Renal cortical epithelial cell (primary cell): ENCODE results near the gene IFRD2. TPM values are rescaled to one million over a fixed set of nuclear protein-coding genes. Genes with fewer than 3 reads are reported as not detected.
"Not testable (repeated sequence)": the region's sequence is repeated elsewhere in the genome, so short reads cannot be mapped to it uniquely, and the experiment has no call there.

Experiments used
- DNase-seq: peaks from one replicate; pipeline ENCODE4 v3.0.0-alpha.2; 2011; ENCODE audit warnings: low read depth
- total RNA-seq: library from RNA; depleted of rRNA; stranded (reverse); fragments of >200 nt; gene quantifications from 2 replicates; pipeline ENCODE4 v1.2.3, GENCODE V29; 2014

The IFRD2 gene
- total RNA-seq, 1 donor from 2014 or later = 28.8 TPM

DNA sequence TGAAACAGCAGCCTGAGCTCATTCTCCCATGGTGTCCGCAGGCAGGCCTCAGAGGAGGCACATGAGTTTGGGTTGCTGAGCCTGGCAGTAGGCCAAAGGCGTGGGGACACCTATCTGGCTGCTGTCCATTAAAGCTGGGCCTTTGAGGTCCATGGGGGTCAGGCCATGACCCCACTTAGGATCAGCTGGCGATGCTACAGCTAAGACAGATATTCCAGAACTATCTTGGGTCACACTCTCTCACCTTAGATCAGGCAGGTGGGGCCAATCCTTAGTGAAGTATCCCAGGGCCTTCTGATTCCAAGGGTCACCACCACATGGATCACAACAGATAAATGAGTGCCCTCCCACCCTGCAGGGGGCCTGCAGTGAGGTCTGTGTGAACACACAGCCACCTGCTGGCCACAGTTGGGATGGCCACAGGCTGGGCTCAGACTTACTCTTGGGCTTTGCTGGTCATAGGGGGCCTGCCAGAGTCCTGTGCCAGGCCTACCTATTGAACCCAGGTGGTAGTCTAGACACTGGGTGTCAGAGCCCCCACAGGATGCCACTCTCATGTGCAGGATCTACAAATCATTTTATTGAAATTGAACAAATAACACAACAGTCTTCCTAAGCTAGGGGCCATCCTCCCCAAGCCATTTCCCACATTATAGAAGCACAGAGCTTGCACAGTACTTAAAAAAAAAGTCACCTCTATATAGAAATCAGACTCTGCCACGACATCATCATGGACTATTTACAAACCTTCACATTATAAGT, 32.3 kb upstream of the IFRD2 start:
- peak; percentile 45 for DNase-seq

DNA sequence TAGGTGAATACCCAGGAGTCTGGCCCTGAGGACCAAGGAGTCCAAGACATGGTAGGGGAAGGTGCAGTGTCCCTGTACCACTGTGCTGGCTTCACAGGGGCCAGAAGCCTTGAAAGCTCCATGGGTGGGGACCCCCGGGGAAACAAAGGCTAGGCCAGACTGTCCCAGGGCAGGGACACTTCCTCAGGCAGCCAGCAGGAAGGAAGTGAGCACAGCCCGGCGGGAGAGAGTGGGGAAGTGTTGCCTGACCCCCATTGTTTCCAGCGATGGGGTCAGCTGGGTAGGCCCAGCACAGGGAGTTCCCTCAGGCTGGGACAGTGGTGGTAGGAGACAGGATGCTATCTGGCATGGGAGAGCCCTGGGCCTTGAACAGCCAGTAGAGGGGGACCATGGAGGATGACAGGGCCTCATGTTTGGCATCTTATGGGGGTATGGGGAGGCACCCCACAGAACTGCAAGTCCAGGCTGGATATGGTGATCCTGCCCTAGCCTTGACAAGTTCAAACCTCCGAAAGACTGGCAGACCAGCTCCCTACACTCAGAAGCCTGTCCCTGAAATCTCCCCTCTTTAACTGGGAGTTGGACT, 31.5 kb upstream of the IFRD2 start:
- no peak for DNase-seq

DNA sequence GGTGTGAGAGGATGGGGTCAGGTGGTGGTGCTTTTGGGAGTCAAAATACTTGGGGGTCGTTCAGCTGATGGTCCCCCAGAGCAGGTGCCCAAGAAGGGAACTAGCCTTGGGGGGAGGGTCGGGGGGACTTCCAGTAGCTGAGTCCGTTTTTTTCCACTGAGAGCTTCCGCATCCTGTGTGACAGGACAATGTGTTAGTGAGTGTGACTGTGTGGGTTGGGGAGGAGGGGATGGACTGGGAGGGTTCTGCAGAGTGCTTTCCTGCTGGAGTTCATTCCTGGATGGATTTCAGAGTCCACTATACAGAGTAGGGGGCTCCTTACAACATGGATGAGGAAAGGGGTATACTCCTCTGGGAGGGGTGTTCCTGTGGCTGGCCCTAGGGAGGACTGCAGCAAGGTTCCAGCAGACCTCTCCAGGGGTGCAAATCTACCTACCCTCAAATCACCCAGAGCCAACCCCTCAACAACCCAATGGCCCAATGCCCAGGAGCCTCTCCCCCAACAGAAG, 30.9 kb upstream of the IFRD2 start:
- DNase-seq = no peak

DNA sequence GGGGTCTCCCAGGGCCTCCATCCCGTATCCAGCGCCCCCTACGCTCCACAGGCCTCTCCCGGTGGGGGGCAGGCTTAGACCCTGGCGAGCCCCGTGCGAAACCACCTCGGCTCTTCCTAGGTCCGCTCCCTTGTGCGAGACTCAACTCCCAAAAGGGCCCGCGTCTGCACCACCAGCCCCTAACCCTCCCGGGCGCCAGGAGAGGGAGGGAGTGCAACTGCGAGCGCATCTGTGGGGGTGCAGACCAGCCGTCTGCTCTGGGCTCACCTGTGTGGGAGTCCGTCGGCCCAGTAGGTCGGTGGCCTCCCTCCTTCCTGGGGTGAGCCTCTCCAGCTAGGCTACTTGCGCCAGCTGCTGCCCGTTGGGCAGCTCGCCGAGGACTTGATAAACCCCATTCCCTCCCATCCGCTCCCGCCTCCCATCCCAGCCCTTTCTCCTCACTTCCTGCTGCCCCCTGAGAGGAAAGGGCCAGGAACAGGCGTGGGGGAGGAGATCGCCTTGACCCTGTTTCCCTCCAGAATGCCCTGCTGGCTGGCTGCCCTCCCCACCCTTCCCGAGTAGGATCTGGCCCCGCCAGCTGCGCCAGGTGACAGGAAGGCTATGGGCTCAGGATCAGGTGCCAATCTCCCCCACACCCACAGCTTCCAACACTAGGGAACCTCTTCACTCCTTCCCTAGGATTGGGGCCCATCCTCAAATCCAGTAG, 30.3 kb upstream of the IFRD2 start, which contains the start of gene HYAL2:
HYAL2 (minus strand) TSS at position 360 of the 706 bp plus-strand sequence. CDS start 2,256 bp downstream, outside the sequence.
- DNase-seq = no peak

DNA sequence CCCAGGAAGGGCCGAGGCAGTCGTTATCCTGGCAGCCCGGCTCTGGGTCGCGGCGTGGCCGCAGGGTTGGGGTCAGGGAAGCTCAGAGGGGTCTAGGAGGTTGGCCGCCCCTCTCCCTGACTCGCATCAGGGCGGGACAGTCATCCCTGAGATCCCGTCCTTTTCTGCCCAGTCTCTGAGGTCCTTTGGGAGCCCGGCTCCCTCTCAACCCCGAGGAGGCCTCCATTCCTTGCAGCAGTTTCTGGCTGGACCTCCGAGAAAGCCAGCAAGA, 29.8 kb upstream of the IFRD2 start:
- no peak for DNase-seq

DNA sequence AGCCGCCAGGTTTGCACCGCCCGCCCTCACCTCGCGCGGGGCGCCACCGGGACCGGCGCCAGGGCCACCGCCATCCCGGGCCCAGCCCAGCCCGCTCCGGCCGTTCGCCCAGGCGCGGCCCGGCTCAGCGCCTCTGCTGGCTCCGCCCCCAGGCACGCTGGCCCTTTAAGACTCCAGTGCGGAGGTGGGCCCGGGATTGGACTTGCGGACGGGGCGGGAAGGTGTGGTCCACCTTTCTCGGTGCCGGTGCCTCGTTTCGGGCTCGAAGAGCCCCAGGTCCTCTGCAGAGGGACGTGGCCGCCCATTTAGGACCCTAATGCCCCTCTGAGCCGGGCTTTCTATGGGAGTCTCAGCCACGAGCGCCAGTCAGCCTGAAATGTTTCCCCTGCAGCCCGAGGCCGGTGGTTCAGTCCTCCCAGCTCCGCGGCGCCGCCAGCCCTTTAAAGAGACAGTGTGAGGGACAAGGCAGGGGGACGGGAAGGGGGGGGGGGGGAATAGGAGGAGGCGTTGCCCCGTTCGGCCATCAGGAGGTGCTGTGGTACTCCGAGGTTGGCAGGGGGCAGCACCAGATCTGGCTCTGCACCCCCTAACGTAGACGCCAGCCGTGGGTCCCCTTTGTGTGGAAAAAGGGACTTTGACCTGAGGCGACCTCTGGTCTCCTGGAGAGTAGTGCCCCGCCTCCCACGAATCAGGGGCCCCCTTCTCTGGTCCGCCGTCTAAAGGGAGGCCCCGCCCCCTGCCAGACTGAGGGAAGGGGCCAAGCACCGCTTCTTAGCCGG, 29.3 kb upstream of the IFRD2 start:
- peak; percentile 70 for DNase-seq

DNA sequence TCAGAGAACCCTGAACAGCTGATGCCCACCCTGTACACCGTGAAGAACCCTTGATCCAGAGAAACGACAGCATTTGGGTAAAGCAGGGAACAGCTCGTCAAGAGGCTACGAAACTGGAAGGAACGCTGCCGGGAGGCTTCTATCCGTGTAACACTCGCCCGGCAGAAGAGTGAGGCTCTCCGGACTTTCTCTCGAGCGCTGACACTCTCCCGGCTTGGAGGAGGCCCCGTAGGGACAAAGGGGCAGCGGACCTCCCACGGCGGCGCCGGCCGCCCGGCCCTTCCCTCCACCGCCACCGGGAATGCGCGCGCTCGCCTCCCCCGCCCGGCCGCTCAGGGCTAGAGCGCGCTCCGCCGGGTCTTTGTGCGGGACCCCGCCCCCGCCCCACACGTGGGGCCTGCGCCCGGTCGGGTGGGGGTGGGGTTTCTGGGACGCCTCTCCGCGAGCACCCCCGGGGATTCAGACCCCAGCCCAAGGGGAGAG, 28.7 kb upstream of the IFRD2 start:
- peak; percentile 15 for DNase-seq

DNA sequence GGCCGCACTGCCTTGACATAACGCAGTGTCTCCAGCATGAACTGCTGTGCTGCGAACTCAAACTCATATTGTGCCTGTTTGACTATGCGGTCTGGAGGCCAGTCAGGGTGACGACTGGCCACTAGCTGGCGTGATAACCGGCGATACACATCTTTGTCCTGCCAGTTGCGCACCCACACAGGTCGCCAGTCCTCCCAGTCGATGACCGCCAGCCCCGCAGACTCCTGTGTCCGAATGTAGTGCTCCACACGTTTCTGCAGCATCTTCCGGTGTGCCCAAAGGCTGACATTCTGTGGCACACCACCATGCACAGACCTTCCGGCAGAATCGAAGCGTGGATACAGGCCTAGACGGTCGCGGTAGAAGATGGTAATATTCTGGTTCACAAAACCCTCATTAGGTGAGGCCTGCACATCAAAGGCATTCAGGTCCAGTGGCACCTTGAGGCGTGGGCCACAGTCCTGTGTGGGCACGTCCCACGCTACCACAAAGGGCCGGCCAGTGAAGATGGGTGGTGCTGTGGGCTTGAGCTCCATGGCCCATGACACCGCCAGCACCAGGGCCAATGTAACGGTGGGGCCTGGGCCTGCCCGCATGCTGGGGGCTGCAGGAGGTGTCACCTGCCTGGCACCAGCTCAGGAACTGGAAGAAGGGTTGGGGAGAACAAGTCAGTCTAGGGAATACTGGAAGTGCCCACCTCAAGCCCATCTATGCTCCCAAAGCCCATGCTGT, 27.8 kb upstream of the IFRD2 start:
- no peak for DNase-seq

DNA sequence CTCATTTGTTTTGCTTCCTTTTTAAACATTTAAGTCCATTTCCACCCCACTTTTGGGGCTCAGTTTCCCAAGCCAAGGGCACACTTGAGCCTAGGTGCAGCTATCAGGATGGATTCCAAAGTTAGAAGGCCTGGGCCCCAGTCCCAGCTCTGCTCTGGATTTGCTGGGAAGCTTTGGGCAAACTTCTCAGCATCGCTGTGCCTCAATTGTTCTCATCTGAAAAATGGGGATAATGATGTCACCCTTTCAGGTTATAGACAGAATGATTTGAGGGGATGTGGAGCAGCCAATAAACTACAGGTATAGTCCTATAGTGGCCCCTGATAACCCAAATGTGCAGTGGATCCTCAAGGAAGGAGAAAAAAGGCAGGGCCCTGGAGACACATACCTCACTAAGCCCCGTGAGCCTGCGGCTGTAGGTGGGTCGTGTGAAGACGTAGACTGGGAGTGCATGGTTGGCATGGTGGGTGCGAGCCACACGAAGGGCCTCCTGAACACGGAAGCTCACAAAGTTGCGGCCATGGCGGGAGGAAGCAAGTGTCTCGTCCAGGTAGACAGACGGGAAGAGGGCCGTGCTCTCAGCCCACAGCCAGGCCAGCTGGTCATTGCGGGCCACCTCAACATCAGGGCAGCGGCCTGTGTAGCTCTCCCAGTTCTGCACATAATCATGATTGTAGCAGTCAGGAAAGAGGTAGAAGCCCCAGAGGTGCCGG, 27.1 kb upstream of the IFRD2 start:
- DNase-seq = no peak

DNA sequence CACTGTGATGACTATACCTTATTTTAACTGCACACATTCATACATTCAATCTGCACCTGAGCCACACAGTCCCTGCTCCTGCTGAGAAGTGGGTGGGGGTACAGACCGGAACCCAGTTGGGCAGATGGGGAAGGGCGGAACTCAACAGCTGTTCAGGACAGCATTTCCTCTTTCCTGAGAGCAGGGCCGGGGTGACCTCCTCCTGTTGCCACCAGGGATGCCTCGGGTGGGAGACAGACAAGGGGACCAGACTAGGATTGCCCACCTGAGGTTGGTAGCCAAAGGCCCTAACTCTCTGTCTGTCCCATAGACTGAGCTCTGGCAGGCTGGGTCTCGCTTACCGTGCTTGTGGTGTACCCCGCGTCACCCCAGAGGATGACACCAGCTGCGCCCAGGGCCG, 26.4 kb upstream of the IFRD2 start:
- DNase-seq = no peak

DNA sequence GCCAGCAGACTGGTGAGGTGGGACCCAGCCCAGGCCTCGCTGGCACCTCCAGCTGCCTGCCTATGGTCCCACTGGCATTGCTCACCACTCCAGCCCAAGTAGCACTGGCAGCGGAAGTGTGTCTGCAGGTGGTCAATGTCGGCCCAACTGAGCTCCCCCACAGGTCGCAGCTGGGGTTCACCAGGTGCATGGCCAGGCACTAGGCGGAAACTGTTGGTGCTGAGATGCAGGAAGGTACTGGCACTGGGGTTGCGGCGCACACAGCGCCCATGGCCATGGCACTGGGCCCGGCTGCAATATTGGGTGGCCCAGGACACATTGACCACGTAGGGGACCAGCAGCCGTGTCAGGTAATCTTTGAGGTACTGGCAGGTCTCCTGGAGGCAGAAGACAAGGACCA, 25.9 kb upstream of the IFRD2 start:
- no peak for DNase-seq

DNA sequence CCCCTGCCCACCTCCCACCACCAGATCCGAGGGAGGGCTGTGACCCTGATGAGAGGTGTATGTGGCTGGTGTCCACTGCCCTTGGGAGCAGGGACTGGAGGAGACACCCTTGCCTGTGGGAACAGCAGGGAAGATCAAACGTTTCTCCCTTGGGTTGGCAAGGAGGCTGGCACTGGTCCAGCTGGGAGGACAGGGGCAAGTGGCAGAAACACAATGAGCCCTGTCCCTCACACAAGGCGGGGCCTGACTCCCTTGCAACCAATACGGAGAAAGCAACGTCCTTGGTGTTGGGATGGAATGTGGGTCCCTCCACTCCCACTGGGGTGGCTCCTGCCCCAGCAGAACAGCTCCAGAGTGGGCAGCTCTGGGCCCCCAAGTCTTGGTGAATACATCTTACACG, 25.1 kb upstream of the IFRD2 start:
- DNase-seq = no peak

DNA sequence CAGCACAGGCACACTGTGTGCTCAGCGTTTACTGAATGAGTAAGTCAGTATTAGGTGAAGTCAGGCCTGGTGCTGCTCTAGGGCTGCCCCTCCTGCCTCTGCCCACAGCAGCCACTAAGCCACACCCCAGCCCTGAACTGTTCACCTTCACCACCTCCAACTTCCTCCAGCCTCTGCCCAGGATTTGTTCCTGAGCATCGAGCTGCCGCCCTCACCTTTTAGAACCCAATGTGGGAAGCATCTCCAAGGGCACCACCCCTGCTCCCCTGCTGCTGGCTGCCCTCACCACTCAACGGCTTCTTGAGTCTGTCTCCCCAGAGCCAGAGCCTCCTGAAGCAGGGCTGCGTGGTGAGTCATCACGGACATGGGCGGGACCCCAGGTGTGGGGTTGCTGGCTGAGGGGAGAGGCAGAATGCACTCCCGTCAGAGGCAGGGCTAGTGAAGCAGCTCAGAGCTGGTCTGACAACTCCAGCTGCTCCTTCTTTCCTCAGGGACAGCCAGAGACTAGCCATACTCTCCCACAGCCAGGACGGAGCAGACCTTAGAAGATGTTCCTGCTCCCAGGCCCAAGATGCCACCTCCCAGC, 24.5 kb upstream of the IFRD2 start:
- DNase-seq = peak; percentile 78

DNA sequence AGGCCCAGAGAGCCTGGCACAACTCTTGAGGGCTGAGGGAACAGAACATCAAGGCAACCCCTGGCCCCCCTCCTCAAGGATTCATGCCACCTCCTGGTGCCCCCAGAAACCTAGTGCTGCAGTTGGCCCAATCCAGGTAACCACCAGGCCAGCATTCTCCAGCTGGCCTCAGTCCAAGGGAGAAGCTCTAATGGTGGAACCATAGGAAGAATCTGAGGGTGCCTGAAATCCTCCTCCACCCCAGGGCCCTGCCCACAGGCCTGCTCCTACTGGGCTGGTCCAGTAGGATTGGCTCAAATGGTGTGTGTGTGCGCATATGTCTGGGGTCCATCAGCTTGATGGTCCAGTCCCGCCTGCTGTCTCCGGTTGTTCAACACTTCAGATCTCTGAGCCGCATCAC, 22.6 kb upstream of the IFRD2 start:
- no peak for DNase-seq

DNA sequence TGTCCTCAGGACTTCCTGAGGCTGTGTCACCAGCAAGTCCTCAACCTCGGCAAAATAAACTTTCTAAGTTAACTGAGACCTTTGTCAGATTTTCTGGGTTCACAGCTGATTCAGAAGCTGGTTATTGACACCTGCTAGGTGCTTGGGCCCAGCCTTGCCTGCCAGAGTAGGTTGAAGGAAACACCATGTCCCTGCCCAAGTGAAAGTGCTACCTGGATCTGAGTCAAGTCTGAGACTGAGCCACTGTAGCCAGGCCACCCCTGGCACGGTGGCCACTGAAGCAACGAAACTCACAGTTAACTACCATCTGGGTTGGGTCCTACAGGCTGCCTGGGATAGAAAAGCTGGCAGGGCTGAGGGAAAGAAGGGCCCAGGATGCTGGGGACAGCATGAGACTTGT, 22.1 kb upstream of the IFRD2 start:
- DNase-seq = no peak

DNA sequence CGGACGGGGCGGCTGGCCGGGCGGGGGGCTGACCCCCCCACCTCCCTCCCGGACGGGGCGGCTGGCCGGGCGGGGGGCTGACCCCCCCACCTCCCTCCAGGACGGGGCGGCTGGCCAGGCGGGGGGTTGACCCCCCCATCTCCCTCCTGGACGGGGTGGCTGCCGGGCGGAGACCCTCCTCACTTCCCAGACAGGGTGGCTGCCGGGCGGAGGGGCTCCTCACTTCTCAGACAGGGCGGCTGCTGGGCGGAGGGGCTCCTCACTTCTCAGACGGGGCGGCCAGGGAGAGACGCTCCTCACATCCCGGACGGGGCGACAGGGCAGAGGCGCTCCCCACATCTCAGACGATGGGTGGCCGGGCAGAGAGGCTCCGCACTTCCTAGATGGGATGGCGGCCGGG, 19.8 kb upstream of the IFRD2 start:
- DNase-seq = not testable (repeated sequence)

DNA sequence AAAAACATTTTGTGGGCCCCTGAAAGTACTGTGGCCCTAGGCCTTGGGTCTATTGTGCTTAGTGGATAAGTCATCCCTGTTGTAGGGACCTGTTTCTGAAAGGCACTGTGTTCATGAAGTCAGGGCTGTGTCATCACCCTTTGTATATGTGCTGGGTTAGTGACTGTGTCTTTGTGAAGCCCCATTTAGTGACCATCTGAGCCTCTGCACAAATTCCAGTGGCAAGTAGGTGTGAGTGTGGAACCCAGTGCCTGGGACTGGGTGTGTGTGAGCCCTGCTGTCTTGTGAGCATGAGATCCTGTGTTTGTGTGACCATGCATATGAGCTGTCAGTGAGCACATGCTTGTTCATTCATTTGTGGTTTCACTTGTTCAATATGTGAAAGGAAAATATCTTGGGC, 12.4 kb upstream of the IFRD2 start:
- peak; percentile 22 for DNase-seq

DNA sequence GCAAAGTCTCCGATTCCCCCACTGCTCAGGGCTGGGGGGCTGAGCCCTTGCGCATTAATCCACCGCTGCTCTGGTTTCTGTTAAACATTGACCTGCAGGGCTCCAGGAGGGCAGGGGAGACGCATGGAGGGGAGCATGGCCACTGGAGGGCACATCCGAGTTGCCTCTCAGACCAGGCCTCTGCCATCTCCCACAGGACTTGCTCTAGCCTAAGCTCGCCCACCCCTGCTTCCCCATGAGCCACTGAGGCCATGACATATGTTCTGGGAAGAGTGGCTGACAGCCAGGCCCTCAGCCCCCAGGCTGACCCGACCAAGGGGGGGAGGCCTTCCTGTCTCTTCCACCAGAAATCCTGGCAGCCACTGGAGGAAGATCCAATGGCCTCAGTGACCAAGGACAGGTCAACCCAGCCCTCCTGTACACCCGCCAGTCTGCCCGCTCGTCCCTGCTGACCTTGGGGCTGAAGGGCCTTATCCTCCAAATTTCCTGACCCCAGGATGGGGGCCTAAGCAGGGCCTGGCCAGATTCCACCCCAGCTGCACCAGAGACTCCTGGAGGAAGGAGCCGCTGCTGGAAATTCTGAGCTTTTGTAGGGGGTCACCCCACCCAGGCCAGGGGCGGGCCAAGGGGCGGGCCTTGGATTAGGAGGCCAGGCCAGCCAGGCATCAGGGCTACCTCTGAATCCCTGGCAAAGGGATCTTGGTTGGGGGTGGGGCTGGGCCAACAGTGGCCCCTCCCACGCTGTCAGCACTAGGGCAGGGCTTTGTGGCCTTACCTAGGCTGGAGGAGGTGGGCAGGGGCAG, 11.0 kb upstream of the IFRD2 start, which contains the start of gene HYAL1:
HYAL1 (minus strand) TSS at position 562 of the 803 bp plus-strand sequence. CDS start 618 bp downstream, outside the sequence.
- DNase-seq = peak; percentile 74
